Measurements from ENCODE around the gene SARNP. TPM values are rescaled to one million over a fixed set of nuclear protein-coding genes. Genes with fewer than 3 reads are reported as not detected.
A peak's percentile ranks its signal among the peaks of the same experiment; 100 is the strongest.

Gene SARNP
- total RNA-seq, 1 experiment from 2014 or later = 98.3 TPM

GRCh38 chr12:55739025-55739378 is 78.5 kb downstream of the SARNP start (continued):
- no peak for TF ChIP-seq STAT6 (CRISPR knock-in tag; conservative IDR thresholded peaks at IDR 0.05; ENCODE audit: low read depth)
- TF ChIP-seq JAZF1 (CRISPR knock-in tag; IDR thresholded peaks at IDR 0.05) = no peak
- TF ChIP-seq PRDM15 (CRISPR knock-in tag; IDR thresholded peaks at IDR 0.05) = no peak
- no peak for TF ChIP-seq CBFB (CRISPR knock-in tag; IDR thresholded peaks at IDR 0.05; ENCODE audit: low read depth)
- no peak for TF ChIP-seq NFYB (CRISPR knock-in tag; conservative IDR thresholded peaks at IDR 0.05; ENCODE audit: low read depth)
- TF ChIP-seq HMGA2 (CRISPR knock-in tag; IDR thresholded peaks at IDR 0.05) = no peak
- no peak for TF ChIP-seq ELF4 (CRISPR knock-in tag; IDR thresholded peaks at IDR 0.05; ENCODE audit: low read depth)

- ChIA-PET CTCF (interaction anchor here (0.5 to 3.8 kb wide), 64 partner anchors 9 to 484 kb away, joined by 3 to 160 read pairs (median 5); partner anchors contain the start of genes BLOC1S1, CD63, DGKA and DNAJC14), POLR2A (interaction anchor here (0.5 to 2.7 kb wide), 7 partner anchors 9 to 484 kb away, joined by 3 to 16 read pairs (median 5); partner anchors contain the start of genes CD63, DNAJC14, ORMDL2 and RAB5B)
- DNase-seq (ENCODE audit: low spot score) (peak; percentile 90), ATAC-seq (peak; percentile 77)
- H3K9me3 Mint-ChIP-seq = no peaks in the 10 kb centered on the region
- peak overlapping the region; percentile 81 for H3K4me3 Mint-ChIP-seq
- H3K27ac Mint-ChIP-seq = peak overlapping the region; percentile 86
- peaks cover 31% of the 10 kb centered on the region for H3K4me1 Mint-ChIP-seq
- peaks cover 2% of the 10 kb centered on the region; the same call in 1 of the 2 replicates for H3K27me3 Mint-ChIP-seq (ENCODE audit: low read depth)
- H3K36me3 Mint-ChIP-seq = no peaks in the 10 kb centered on the region
- TF ChIP-seq PREB (CRISPR knock-in tag; IDR thresholded peaks at IDR 0.05; ENCODE audit: borderline replicate concordance) (no peak), IRF1 (CRISPR knock-in tag; IDR thresholded peaks at IDR 0.05) (no peak), MYBL2 (CRISPR knock-in tag; IDR thresholded peaks at IDR 0.05) (no peak), NR2C2 (CRISPR knock-in tag; IDR thresholded peaks at IDR 0.05) (no peak), E2F1 (CRISPR knock-in tag; IDR thresholded peaks at IDR 0.05) (no peak), NR1H2 (CRISPR knock-in tag; IDR thresholded peaks at IDR 0.05) (no peak), NFYB (CRISPR knock-in tag; conservative IDR thresholded peaks at IDR 0.05; ENCODE audit: low read depth) (no peak), RORB (CRISPR knock-in tag; IDR thresholded peaks at IDR 0.05) (no peak), ZNF219 (CRISPR knock-in tag; IDR thresholded peaks at IDR 0.05; ENCODE audit: borderline replicate concordance) (no peak), NR3C1 (CRISPR knock-in tag; conservative IDR thresholded peaks at IDR 0.05; ENCODE audit: low read depth) (no peak), CTCF (IDR thresholded peaks at IDR 0.05) (peak; percentile 73), TEAD4 (CRISPR knock-in tag; IDR thresholded peaks at IDR 0.05) (no peak), USF1 (CRISPR knock-in tag; IDR thresholded peaks at IDR 0.05) (no peak), NFE2L1 (CRISPR knock-in tag; IDR thresholded peaks at IDR 0.05) (no peak), MAX (CRISPR knock-in tag; IDR thresholded peaks at IDR 0.05) (0 out of 2 replicates have a peak, but pooled peaks have one; percentile 41), CREM (CRISPR knock-in tag; IDR thresholded peaks at IDR 0.05) (no peak), NFATC4 (CRISPR knock-in tag; IDR thresholded peaks at IDR 0.05) (no peak)
These were observed 79.2 kb downstream of the SARNP start for GRCh38 chr12:55738123-55739024.

Data from WTC11 (cell line).